Measurements from ENCODE around the gene PDE11A.

The PDE11A gene

DNA sequence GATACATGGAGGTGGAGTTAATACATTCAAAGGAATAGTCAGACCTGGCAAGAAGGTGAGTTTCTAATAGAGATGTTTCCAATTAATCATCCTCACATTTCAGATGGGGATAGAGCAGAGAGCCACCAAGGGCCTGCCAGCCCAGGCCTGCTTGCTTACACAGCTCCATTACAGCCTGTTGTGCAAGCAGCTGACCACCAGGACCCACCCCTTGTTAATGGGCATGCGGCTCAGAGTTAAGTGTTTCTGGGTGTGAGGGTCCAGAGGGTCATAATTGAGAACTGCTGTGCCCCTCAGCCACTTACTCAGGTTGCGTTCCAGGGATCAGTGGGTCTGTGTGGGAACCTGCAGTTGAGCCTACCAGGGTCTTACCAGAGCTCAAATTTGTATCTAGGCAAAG lies 480.2 kb downstream of the PDE11A start:
- no peak for FAIRE-seq

DNA sequence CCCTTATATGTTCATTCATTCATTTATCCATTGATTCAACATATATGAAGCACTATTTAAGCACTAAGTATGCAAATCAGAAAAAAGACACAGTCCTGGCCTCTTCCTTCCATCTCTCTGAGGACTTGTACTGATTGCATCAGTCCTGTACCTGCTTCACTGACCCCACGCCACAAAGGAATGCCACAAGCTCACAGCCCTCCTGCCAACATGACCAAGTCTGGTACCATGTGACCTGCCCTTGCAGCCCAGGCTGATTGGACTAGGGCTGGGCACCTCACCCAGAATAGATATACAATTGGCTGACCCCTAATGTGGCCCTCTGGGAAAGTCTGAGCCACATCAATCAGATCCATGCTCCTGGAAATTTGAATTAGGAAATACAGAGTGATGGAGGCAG lies 483.4 kb downstream of the PDE11A start:
- FAIRE-seq, result no peak

DNA sequence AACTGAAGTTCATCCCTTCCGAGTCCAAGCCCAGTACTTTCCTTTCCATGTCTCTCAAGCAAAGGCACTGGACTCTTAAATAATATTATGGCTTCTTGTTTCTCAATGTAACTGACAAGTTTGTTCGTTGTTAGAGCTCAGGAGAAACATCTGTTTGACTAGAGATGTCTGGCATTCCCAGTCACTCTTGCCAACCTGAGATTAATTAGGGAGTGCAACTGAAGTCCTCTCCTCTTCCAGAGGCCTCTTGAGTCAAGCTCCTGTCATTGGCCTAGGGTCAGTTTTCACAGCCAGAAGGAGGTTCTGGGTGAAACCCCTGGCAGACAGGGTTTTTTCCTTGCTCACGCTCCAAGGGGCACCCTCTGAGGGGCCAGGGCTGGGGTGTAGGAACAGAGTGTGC lies 483.9 kb downstream of the PDE11A start:
- FAIRE-seq, result no peak

DNA sequence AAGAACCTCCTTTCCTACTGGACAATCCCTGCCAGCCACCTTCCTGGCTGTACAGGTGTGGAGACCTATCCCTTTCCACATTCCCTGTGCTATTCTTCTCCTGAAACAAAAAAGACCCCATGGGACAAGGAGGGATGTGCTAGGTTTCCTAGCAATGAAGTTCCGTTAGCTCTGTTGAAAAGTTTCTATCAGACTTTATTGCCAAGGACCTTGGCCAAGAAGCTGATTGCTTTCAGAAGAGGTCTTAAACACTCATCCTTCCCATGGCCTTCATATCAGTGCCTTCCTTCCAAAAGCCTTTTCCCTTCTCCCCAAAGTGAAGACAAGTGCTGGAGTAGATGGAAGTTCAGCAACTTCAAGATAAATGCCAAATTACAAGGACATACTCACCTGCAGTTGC lies 485.2 kb downstream of the PDE11A start:
- FAIRE-seq, result no peak

DNA sequence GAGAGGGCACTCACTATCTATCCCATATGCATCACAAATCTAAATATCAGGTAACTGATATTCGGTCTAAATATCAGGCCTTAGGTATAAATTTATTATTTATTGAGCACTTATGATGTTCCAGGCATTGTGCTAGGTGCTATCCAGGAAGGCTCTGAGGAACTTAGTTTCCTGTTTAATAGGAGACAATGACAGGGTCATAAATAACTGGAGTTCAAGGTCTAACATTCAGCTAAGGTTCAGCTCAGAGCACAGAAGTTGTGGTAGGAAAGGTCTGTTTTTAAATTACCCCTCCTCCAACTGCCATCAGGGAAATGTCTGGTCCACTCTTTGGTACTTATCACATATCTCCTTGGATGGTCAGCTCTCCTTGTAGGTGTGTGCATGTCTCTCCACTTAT lies 486.4 kb downstream of the PDE11A start:
- FAIRE-seq, result no peak

DNA sequence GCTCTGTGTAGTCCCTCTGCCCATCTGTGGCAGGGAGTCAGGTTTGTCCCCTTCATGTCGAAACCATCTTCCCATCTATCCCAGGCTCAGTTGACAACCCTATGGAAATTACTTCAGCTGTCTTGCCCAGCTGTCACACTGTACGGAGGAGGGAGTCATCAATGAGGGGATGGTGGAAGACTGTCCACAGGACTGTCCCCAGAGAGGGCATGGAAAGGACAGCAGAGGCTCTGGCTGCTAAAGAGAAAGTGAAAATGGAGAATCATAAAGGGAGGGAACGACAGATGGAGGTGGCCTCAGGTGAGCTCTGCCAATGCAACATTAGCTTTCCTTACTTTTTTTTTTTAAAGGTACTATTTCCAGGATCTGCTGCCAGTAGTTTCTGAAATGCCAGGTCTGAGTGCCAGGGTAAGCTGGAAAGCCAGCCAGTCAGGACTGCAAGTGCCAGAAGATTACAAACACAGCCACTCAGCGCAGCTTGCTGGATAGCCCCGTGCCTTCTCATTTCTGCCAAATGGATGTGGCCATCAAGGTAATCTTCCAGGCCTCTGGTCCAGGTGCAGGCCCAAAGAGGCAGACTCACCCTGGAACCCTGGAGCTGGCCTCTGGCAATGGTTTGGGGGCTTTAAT lies 487.2 kb downstream of the PDE11A start:
- no peak for FAIRE-seq

DNA sequence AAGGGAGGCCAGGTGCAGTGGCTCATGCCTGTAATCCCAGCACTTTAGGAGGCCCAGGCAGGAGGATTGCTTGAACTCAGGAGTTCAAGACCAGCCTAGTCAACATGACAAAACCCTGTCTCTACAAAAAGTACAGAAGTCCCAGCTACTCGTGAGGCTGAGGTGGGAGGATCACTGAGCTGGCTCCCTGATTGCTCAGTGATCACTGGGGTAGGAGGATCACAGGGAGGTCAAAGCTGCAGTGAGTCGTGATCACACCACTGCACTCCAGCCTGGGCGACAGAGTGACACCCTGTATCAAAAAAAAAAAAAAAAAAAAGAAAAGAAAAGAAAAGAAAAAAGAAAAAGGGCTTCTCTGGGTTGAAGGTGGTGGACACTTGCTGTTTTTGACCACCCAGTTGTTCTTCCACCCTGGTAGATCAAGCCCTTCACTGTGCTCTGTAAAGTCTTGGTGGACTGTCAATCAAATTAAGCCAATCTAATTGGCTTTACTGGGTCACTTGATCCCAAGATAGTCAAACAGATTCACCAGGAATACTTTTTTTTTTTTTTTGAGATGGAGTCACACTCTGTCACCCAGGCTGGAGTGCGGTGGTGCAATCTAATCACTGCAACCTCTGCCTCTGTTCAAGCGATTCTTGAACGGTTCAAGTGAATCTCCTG lies 488.4 kb downstream of the PDE11A start:
- FAIRE-seq, result no peak

DNA sequence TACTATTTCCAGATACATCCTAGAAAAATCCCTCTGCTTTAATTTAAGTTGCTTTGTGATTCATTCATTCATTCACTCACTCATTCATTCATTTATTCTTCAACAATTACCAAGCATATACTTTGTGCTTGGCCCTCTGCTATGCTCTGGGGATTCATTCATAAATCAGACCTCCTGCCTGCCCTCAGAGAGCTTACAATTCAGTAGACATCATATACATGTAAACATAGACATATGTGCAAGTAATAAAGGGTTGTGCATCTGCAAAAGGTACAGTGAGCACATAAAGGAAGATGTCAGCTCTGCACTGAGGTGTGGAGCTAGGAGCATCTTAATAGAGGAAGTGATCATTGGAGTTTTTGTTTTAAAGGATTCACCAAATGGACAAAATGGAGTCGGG lies 490.6 kb downstream of the PDE11A start:
- FAIRE-seq, result no peak

DNA sequence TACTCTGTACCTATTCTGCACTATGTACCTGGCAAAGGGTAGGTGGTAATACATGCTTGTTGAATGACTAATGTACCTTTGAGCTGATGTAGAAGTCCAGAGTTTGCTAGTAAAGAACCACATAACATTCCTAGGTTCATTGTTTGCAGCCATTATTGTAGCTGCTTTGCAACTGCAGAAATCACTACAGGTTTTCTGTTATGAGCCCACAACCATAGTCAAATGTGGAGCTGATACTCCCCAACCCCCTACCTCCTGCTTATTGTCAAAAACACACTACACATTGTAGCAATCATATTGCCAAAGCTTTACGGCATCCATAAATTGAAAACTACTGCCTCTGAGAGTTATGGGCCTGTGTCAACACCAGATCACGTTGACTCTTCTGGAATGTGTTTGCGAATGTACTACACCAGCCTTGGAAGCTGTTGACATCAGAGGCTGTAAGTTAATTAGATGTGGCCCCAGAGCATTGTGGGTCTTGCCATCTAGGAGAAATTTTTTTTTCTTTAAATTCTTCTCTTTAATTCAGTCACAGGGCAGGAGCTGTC lies 493.0 kb downstream of the PDE11A start:
- no peak for FAIRE-seq

DNA sequence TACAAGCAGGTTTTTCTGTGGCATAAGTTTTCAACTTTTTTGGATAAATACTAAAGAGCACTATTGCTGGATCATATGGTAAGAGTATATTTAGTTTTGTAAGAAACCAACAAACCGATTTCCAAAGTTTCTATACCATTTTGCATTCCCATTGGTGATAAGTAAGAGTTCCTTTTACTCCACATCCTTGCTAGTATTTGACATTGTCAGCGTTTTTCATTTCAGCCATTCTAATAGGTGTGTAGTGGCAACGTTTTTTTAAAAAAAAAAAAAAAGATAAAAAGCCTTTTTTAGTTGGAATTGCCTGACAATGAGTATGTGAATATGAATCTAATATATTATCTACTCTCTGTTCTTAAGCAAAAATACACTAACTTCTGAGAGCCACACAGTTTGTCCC lies 494.1 kb downstream of the PDE11A start:
- FAIRE-seq, result no peak

DNA sequence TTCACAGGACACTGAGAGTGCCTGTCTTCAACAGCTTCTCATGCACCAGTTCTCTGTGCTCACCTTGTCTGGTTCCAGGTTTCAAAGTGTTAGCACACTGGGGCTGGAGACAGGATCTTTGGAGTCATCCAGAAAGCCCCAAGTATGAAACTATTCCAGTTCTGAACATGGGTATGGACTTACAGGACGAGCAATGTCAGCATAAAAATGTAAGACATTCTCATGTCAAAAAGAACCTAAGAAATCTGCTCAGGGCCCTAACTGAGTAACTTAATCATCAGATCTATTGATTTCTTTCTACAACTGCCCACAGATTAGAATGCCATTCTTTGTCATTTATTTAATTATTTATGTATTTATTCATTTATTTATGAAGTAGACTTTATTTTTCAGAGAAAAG lies 495.5 kb downstream of the PDE11A start:
- no peak for FAIRE-seq

DNA sequence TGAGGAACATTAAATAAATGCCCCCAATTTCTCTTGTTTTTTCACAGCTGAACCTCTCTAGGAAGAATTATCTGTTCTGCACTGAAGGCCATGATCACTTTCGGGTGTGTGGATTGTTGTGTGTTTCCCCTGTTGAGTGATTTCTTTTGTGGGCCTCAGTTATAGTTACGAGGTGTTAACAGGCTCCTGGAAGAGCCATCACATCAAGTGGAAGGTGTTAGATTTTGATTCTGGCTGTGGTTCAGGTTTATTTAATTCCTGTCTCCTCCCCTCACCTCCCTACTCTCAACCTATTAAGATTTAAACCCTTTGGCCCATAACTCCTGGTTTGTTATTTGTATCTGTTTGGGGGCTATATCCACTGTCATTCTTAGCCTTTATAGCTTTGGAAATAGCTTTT lies 497.2 kb downstream of the PDE11A start:
- FAIRE-seq, result no peak

DNA sequence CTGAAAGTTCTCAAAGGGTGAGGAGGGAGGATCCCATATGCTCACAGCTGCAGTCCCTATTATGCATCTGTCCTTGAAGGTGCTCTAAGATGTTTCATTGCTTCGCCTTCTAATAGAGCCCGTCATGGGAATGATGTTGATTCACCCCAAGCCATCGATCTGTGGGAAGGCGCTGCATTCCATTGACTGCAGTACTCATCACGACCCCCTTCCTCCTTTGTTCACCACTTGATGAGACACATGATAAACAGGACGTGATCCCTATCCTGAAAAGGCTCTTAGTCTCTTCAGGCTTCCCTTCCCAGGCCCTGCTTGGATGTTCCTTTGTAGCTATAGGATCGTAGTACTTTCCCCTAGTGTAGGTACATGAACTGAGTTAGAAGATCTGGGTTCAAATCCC lies 498.2 kb downstream of the PDE11A start:
- no peak for FAIRE-seq

All from G401.6 (cell line).